ENCODE data around the gene CDC25B. TPM values are rescaled to one million over a fixed set of nuclear protein-coding genes. Genes with fewer than 3 reads are reported as not detected.

The CDC25B gene
- total and polyA plus RNA-seq, 2 of the 13 experiments (the other 11 are each of a cell fraction or from before 2014, with no cell fraction given): 14.5 to 19.4 TPM

DNA sequence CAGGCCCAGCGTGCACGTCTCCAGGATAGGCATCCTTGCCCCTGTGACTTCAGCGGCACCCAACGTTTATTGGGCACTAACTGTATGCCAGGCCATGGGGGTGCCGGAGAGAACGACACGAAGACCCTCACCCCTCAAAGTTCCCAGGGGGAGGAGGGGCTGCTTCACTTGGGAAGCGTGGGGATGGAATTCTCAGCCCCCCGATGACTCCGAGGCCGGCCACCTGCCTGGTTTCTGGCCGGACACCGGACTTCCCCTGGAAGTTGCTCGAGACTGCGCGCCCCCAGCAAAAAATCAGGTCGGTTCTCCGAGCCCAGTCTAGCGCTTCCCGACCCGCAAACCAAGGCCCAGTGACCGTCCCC, 50.2 kb downstream of the CDC25B start (continued):
- TF ChIP-seq, protein P1, sequence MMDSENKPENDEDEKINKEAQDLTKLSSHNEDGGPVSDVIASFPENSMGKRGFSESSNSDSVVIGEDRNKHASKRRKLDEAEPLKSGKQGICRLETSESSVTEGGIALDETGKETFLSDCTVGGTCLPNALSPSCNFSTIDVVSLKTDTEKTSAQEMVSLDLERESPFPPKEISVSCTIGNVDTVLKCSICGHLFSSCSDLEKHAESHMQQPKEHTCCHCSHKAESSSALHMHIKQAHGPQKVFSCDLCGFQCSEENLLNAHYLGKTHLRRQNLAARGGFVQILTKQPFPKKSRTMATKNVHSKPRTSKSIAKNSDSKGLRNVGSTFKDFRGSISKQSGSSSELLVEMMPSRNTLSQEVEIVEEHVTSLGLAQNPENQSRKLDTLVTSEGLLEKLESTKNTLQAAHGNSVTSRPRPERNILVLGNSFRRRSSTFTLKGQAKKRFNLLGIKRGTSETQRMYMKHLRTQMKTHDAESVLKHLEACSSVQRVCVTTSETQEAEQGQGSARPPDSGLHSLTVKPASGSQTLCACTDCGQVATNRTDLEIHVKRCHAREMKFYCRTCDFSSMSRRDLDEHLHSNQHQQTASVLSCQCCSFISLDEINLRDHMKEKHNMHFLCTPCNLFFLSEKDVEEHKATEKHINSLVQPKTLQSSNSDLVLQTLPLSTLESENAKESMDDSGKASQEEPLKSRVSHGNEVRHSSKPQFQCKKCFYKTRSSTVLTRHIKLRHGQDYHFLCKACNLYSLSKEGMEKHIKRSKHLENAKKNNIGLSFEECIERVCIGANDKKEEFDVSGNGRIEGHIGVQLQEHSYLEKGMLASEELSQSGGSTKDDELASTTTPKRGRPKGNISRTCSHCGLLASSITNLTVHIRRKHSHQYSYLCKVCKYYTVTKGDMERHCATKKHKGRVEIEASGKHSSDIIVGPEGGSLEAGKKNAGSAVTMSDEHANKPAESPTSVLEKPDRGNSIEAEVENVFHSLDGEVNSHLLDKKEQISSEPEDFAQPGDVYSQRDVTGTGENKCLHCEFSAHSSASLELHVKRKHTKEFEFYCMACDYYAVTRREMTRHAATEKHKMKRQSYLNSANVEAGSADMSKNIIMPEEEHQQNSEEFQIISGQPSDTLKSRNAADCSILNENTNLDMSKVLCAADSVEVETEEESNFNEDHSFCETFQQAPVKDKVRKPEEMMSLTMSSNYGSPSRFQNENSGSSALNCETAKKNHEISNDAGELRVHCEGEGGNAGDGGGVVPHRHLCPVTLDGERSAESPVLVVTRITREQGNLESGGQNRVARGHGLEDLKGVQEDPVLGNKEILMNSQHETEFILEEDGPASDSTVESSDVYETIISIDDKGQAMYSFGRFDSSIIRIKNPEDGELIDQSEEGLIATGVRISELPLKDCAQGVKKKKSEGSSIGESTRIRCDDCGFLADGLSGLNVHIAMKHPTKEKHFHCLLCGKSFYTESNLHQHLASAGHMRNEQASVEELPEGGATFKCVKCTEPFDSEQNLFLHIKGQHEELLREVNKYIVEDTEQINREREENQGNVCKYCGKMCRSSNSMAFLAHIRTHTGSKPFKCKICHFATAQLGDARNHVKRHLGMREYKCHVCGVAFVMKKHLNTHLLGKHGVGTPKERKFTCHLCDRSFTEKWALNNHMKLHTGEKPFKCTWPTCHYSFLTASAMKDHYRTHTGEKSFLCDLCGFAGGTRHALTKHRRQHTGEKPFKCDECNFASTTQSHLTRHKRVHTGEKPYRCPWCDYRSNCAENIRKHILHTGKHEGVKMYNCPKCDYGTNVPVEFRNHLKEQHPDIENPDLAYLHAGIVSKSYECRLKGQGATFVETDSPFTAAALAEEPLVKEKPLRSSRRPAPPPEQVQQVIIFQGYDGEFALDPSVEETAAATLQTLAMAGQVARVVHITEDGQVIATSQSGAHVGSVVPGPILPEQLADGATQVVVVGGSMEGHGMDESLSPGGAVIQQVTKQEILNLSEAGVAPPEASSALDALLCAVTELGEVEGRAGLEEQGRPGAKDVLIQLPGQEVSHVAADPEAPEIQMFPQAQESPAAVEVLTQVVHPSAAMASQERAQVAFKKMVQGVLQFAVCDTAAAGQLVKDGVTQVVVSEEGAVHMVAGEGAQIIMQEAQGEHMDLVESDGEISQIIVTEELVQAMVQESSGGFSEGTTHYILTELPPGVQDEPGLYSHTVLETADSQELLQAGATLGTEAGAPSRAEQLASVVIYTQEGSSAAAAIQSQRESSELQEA (CRISPR knock-in tag; IDR thresholded peaks at IDR 0.05; ENCODE audit: not compliant biosample characterization): no peak
- no peak for TF ChIP-seq NFIC (IDR thresholded peaks at IDR 0.05; ENCODE audit: low read length)
- no peak for TF ChIP-seq NFYC (CRISPR knock-in tag; IDR thresholded peaks at IDR 0.05)
- TF ChIP-seq SOX6 (IDR thresholded peaks at IDR 0.05): no peak
- 0 out of 2 replicates have a peak, but pooled peaks have one; percentile 6 for TF ChIP-seq SOX6 (CRISPR knock-in tag; IDR thresholded peaks at IDR 0.05)
- TF ChIP-seq HNF4G (IDR thresholded peaks at IDR 0.05; ENCODE audit: borderline replicate concordance, low read depth, low read length): no peak
- TF ChIP-seq HNF4G (CRISPR knock-in tag; IDR thresholded peaks at IDR 0.05; ENCODE audit: borderline replicate concordance, low read depth): no peak
- TF ChIP-seq ZEB1 (IDR thresholded peaks at IDR 0.05; ENCODE audit: insufficient replicate concordance, low read depth): no peak
- TF ChIP-seq, protein P2, sequence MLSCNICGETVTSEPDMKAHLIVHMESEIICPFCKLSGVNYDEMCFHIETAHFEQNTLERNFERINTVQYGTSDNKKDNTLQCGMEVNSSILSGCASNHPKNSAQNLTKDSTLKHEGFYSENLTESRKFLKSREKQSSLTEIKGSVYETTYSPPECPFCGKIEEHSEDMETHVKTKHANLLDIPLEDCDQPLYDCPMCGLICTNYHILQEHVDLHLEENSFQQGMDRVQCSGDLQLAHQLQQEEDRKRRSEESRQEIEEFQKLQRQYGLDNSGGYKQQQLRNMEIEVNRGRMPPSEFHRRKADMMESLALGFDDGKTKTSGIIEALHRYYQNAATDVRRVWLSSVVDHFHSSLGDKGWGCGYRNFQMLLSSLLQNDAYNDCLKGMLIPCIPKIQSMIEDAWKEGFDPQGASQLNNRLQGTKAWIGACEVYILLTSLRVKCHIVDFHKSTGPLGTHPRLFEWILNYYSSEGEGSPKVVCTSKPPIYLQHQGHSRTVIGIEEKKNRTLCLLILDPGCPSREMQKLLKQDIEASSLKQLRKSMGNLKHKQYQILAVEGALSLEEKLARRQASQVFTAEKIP (CRISPR knock-in tag; IDR thresholded peaks at IDR 0.05; ENCODE audit: borderline replicate concordance): no peak
- no peak for TF ChIP-seq EP300 (IDR thresholded peaks at IDR 0.05; ENCODE audit: low read depth in 2 of 2, low read length in 2 of 2)
- peak; percentile 14; the same call in 1 of the 2 replicates for TF ChIP-seq EP300 (CRISPR knock-in tag; IDR thresholded peaks at IDR 0.05; ENCODE audit: borderline replicate concordance)
- 0 out of 2 replicates have a peak, but pooled peaks have one; percentile 82 for TF ChIP-seq ZC3H4 (CRISPR knock-in tag; IDR thresholded peaks at IDR 0.05; ENCODE audit: borderline replicate concordance)
- TF ChIP-seq CHD2 (IDR thresholded peaks at IDR 0.05; ENCODE audit: low read depth, low read length): no peak
- no peak for TF ChIP-seq NFYB (CRISPR knock-in tag; IDR thresholded peaks at IDR 0.05)
- TF ChIP-seq NRL (CRISPR knock-in tag; IDR thresholded peaks at IDR 0.05; ENCODE audit: borderline replicate concordance): peak; percentile 85
- TF ChIP-seq SMAD1 (CRISPR knock-in tag; IDR thresholded peaks at IDR 0.05; ENCODE audit: borderline replicate concordance, low read depth): no peak
- TF ChIP-seq, protein P3, sequence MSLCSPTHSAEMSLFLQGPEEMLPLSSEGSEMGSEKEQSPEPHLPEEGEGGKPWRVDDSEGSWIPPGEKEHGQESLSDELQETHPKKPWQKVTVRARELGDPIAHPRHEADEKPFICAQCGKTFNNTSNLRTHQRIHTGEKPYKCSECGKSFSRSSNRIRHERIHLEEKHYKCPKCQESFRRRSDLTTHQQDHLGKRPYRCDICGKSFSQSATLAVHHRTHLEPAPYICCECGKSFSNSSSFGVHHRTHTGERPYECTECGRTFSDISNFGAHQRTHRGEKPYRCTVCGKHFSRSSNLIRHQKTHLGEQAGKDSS (CRISPR knock-in tag; IDR thresholded peaks at IDR 0.05; ENCODE audit: borderline replicate concordance, low read depth): no peak; the same call in 1 of the 2 replicates
- no peak for TF ChIP-seq HMGA1 (CRISPR knock-in tag; conservative IDR thresholded peaks at IDR 0.05)
- TF ChIP-seq TSC22D2 (CRISPR knock-in tag; IDR thresholded peaks at IDR 0.05; ENCODE audit: borderline replicate concordance): no peak; the same call in none of the 2 replicates

Data from HepG2 (cell line).